SK-N-MC (cell line): ENCODE measurements around the gene PPARGC1A.

ENCODE experiments used
- EZH2 ChIP-seq: fragments of 200-600 bp; sonication (generic); IDR thresholded peaks from one replicate; pipeline ENCODE4 v1.6.1; 2017; ENCODE audit warnings: antibody characterized with exemption
- POLR2AphosphoS5 ChIP-seq: IDR thresholded peaks from 2 replicates; pipeline ENCODE4 v1.6.1; 2012; ENCODE audit warnings: mild to moderate bottlenecking, low read depth, low read length, borderline replicate concordance

GRCh38 chr4:23900636-23901035 is 10.8 kb upstream of the PPARGC1A start:
- TF ChIP-seq POLR2AphosphoS5 (no peak), EZH2 (no peak)
